ENCODE data around the gene NFIA. TPM values are rescaled to one million over a fixed set of nuclear protein-coding genes. Genes with fewer than 3 reads are reported as not detected.
A peak's percentile ranks its signal among the peaks of the same experiment; 100 is the strongest.
"Not testable (repeated sequence)": the region's sequence is repeated elsewhere in the genome, so short reads cannot be mapped to it uniquely, and the experiment has no call there.

The NFIA gene
- polyA plus RNA-seq, 1 donor (not counting 4 experiments of a cell fraction or from before 2014, with no cell fraction given): 14.7 TPM

DNA sequence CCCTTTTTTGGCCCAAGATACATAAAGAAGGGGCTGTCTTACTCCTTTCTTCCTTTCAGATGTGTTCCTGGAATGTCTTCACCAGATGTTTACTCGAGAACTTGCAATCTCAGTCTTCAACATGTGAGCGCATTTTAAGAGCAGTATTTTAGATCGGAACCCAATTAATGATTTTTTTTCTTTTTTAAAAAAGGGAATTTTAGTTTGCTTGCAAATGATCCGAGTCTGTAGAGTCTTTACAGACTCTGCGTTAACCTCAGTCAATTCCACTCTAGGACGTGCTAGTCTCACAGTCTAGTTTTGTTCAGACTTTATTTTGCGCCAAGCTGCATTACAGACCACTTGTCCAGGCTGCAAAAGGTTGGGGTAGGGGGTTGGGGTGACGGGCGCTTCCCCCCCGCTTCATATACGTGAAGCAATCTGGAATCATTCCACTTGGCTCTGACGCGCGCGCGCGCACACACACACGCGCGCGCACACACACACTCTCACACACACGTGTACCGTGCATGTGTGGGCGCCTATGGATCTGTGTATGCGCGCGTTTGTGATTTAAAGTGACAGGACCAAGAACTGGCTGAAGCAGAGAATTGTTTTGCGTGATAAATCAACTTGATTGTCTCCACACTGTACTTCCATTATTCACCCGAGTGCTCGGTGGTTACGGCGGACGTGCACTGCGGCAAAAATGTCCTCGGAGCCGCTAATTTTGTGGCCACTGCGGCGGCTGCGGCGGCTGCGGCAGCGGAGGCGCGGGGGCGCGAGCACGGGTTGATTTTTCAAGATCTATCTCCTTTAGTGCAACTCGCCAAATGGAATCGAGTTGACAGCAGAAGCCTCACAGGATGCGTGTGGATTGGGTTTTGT is 25.6 kb upstream of the NFIA start:
- DNase-seq (ENCODE audit: low read depth, low spot score): no peak
- Histone ChIP-seq H3K79me2 (ENCODE audit: control insufficient read depth, insufficient read depth, low read length) (no peaks in the 10 kb centered on the region), H3K27me3 (ENCODE audit: control insufficient read depth, extremely low read depth, insufficient read depth, low read length) (no peaks in the 10 kb centered on the region), H2AFZ (ENCODE audit: control insufficient read depth, low read length) (peak overlapping the region; percentile 93), H3K4me1 (ENCODE audit: control insufficient read depth, extremely low read depth, insufficient read depth, low read length) (peaks cover 19% of the 10 kb centered on the region), H3K36me3 (ENCODE audit: control insufficient read depth in 2 of 2, extremely low read depth in 1 of 2, insufficient read depth in 2 of 2, low read length in 2 of 2) (no peaks in the 10 kb centered on the region), H3K27ac (ENCODE audit: control insufficient read depth, insufficient read depth, low read length) (peak overlapping the region; percentile 47), H3K9ac (ENCODE audit: control insufficient read depth, extremely low read depth, insufficient read depth, low read length) (peak overlapping the region; percentile 87), H3K9me1 (ENCODE audit: control insufficient read depth, extremely low read depth, insufficient read depth, low read length) (no peaks in the 10 kb centered on the region), H4K20me1 (ENCODE audit: control insufficient read depth, extremely low read depth, insufficient read depth, low read length) (no peaks in the 10 kb centered on the region), H3K9me3 (ENCODE audit: control insufficient read depth, low read depth, low read length) (no peaks in the 10 kb centered on the region), H3K4me3 (ENCODE audit: control insufficient read depth in 2 of 3, extremely low read depth in 1 of 3, insufficient read depth in 2 of 3, low read depth in 1 of 3, low read length in 3 of 3) (peak overlapping the region; percentile 57 to 67 (median 65)), H3K4me2 (ENCODE audit: control insufficient read depth, extremely low read depth, insufficient read depth, low read depth, low read length) (peak overlapping the region; percentile 90)
- no peak for TF ChIP-seq CTCF (optimal IDR thresholded peaks at IDR 0.05 in 1 of 3, IDR thresholded peaks at IDR 0.05 in 1 of 3, conservative IDR thresholded peaks at IDR 0.05 in 1 of 3; ENCODE audit: extremely low read depth in 1 of 3, insufficient read depth in 2 of 3, low read length in 3 of 3)
- TF ChIP-seq EZH2 (IDR thresholded peaks at IDR 0.05; ENCODE audit: low read length): no peak
- dilution Hi-C loops (cut with MboI; ENCODE audit: extremely low pct_ligation_motif_present, low sequenced_read_pairs): no loop called here
- FAIRE-seq: peak; percentile 58

DNA sequence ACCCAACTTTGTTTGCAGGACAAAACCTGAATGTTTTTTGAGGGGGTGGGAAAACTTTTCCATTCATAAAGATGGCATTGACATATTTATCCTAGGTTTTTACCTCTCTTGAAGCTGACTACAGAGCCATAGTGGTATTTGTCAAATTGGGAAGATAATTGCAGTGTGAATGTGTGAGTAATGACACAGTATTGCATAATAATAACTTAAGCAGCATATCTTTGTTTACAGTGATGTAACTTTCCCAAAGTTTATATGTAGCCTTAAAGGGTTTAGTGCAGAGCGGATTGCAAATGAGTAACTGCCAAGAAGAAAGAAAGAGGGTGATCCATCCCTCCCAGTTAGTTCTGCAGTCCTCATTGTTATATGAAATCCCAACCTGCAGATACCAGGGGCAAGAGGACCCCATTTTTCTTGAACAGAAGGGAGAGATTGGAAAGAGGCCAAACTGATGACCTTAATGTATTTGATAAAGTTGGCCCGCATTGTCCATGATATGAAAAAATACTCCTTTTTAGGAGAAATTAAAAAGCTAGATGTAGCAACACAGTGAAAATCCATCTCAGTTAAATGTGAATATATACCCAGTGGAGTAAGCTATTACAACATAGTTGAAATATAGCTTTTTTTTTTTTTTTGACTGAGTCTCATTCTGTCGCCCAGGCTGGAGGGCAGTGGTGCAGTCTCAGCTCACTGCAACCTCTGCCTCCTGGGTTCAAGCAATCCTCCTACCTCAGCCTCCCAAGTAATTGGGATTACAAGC is 23.7 kb upstream of the NFIA start:
- H3K36me3 ChIP-seq (ENCODE audit: control insufficient read depth in 2 of 2, extremely low read depth in 1 of 2, insufficient read depth in 2 of 2, low read length in 2 of 2): no peaks in the 10 kb centered on the region
- H3K27ac ChIP-seq (ENCODE audit: control insufficient read depth, insufficient read depth, low read length): peak overlapping the region; percentile 47
- H4K20me1 ChIP-seq (ENCODE audit: control insufficient read depth, extremely low read depth, insufficient read depth, low read length): no peaks in the 10 kb centered on the region
- H3K9ac ChIP-seq (ENCODE audit: control insufficient read depth, extremely low read depth, insufficient read depth, low read length): no peak overlapping the region
- H2AFZ ChIP-seq (ENCODE audit: control insufficient read depth, low read length): no peak overlapping the region
- DNase-seq (ENCODE audit: low read depth, low spot score) (no peak), FAIRE-seq (peak; percentile 53)
- dilution Hi-C loops (cut with MboI; ENCODE audit: extremely low pct_ligation_motif_present, low sequenced_read_pairs): no loop called here
- TF ChIP-seq CTCF (optimal IDR thresholded peaks at IDR 0.05 in 1 of 3, IDR thresholded peaks at IDR 0.05 in 1 of 3, conservative IDR thresholded peaks at IDR 0.05 in 1 of 3; ENCODE audit: extremely low read depth in 1 of 3, insufficient read depth in 2 of 3, low read length in 3 of 3) (no peak), EZH2 (IDR thresholded peaks at IDR 0.05; ENCODE audit: low read length) (no peak)
- peak overlapping the region; percentile 43 for H3K4me2 ChIP-seq (ENCODE audit: control insufficient read depth, extremely low read depth, insufficient read depth, low read depth, low read length)
- H3K9me1 ChIP-seq (ENCODE audit: control insufficient read depth, extremely low read depth, insufficient read depth, low read length): no peaks in the 10 kb centered on the region
- H3K79me2 ChIP-seq (ENCODE audit: control insufficient read depth, insufficient read depth, low read length): no peaks in the 10 kb centered on the region
- no peak overlapping the region for H3K4me3 ChIP-seq (ENCODE audit: control insufficient read depth in 2 of 3, extremely low read depth in 1 of 3, insufficient read depth in 2 of 3, low read depth in 1 of 3, low read length in 3 of 3)
- peaks cover 16% of the 10 kb centered on the region for H3K4me1 ChIP-seq (ENCODE audit: control insufficient read depth, extremely low read depth, insufficient read depth, low read length)
- no peaks in the 10 kb centered on the region for H3K27me3 ChIP-seq (ENCODE audit: control insufficient read depth, extremely low read depth, insufficient read depth, low read length)
- no peaks in the 10 kb centered on the region for H3K9me3 ChIP-seq (ENCODE audit: control insufficient read depth, low read depth, low read length)

- H3K4me2 ChIP-seq (ENCODE audit: control insufficient read depth, extremely low read depth, insufficient read depth, low read depth, low read length); dilution Hi-C loops (cut with MboI; ENCODE audit: extremely low pct_ligation_motif_present, low sequenced_read_pairs); FAIRE-seq: not testable (repeated sequence)
Measured at GRCh38 chr1:61061601-61062000, 20.8 kb upstream of the NFIA start.

More at GRCh38 chr1:61061601-61062000, 20.8 kb upstream of the NFIA start:
- not testable (repeated sequence) for H3K9ac ChIP-seq (ENCODE audit: control insufficient read depth, extremely low read depth, insufficient read depth, low read length); H3K36me3 ChIP-seq (ENCODE audit: control insufficient read depth in 2 of 2, extremely low read depth in 1 of 2, insufficient read depth in 2 of 2, low read length in 2 of 2); H3K9me1 ChIP-seq (ENCODE audit: control insufficient read depth, extremely low read depth, insufficient read depth, low read length); H3K9me3 ChIP-seq (ENCODE audit: control insufficient read depth, low read depth, low read length); H3K27ac ChIP-seq (ENCODE audit: control insufficient read depth, insufficient read depth, low read length); H2AFZ ChIP-seq (ENCODE audit: control insufficient read depth, low read length); H4K20me1 ChIP-seq (ENCODE audit: control insufficient read depth, extremely low read depth, insufficient read depth, low read length); H3K27me3 ChIP-seq (ENCODE audit: control insufficient read depth, extremely low read depth, insufficient read depth, low read length); H3K79me2 ChIP-seq (ENCODE audit: control insufficient read depth, insufficient read depth, low read length); H3K4me3 ChIP-seq (ENCODE audit: control insufficient read depth in 2 of 3, extremely low read depth in 1 of 3, insufficient read depth in 2 of 3, low read depth in 1 of 3, low read length in 3 of 3); DNase-seq (ENCODE audit: low read depth, low spot score)
- peaks cover 13% of the 10 kb centered on the region for H3K4me1 ChIP-seq (ENCODE audit: control insufficient read depth, extremely low read depth, insufficient read depth, low read length)
